T-helper 2 cell (primary cell): ENCODE measurements around the gene RACGAP1.

Experiments
- DNase-seq, 5 experiments: peaks; one replicate each; pipeline versions ENCODE4 v3.0.0 to v3.0.0-alpha.2; 2012 to 2022

The RACGAP1 gene

GRCh38 chr12:50056639-50056976 lies 31.3 kb upstream of the RACGAP1 start:
- no peak for DNase-seq

GRCh38 chr12:50055831-50056638 lies 30.7 kb upstream of the RACGAP1 start:
- DNase-seq, result peak in 4 of 5 experiments; percentile 26 to 56 (median 43)

GRCh38 chr12:50053583-50053982 lies 28.3 kb upstream of the RACGAP1 start:
- no peak for DNase-seq

- no peak for DNase-seq
Measured at GRCh38 chr12:50052964-50053363, 27.7 kb upstream of the RACGAP1 start.

GRCh38 chr12:50052544-50052943 lies 27.2 kb upstream of the RACGAP1 start:
- DNase-seq, result no peak

GRCh38 chr12:50051101-50051806 lies 26.0 kb upstream of the RACGAP1 start:
- no peak for DNase-seq

- DNase-seq, result no peak
Measured at GRCh38 chr12:50050410-50051098, 25.3 kb upstream of the RACGAP1 start.

GRCh38 chr12:50050119-50050385 lies 24.8 kb upstream of the RACGAP1 start:
- DNase-seq, result no peak

- DNase-seq, result no peak
Measured at GRCh38 chr12:50049254-50050118, 24.2 kb upstream of the RACGAP1 start.

- no peak for DNase-seq
Measured at GRCh38 chr12:50047693-50048250, 22.5 kb upstream of the RACGAP1 start.

- peak in 1 of 5 experiments; percentile 77 for DNase-seq
Measured at GRCh38 chr12:50043854-50044253, 18.6 kb upstream of the RACGAP1 start.

GRCh38 chr12:50043308-50043707 lies 18.0 kb upstream of the RACGAP1 start:
- peak in 1 of 5 experiments; percentile 22 for DNase-seq

GRCh38 chr12:50042693-50043092 lies 17.4 kb upstream of the RACGAP1 start:
- DNase-seq, result no peak

GRCh38 chr12:50041962-50042361 lies 16.7 kb upstream of the RACGAP1 start:
- no peak for DNase-seq

- no peak for DNase-seq
Measured at GRCh38 chr12:50041062-50041860, 16.0 kb upstream of the RACGAP1 start.

- no peak for DNase-seq
Measured at GRCh38 chr12:50040657-50041056, 15.4 kb upstream of the RACGAP1 start.

- DNase-seq, result peak; percentile 37 to 84 (median 76)
Measured at GRCh38 chr12:50039151-50039835, 14.0 kb upstream of the RACGAP1 start.

GRCh38 chr12:50038336-50038735 lies 13.0 kb upstream of the RACGAP1 start:
- DNase-seq, result no peak

GRCh38 chr12:50032854-50033581 lies 7.7 kb upstream of the RACGAP1 start:
- DNase-seq, result no peak

- no peak for DNase-seq
Measured at GRCh38 chr12:50032515-50032853, 7.2 kb upstream of the RACGAP1 start.
